Uterus (tissue), 2 donors: ENCODE measurements around the gene GRIK5.

Experiments
- CTCF ChIP-seq, 4 experiments: fragments of 200-600 bp in 2 of 4; fragments of 450-650 bp in 2 of 4; sonication (generic) in 2 of 4; IDR thresholded peaks; one replicate each; pipeline ENCODE4 v1.5.1; 2016 to 2019; ENCODE audit warnings: antibody characterized with exemption in 4 of 4, mild to moderate bottlenecking in 2 of 4, moderate library complexity in 1 of 4
- POLR2A ChIP-seq, 2 donors: fragments of 450-650 bp; IDR thresholded peaks; one replicate each; pipeline ENCODE4 v1.6.1; 2016; ENCODE audit warnings: antibody characterized with exemption in 2 of 2, mild to moderate bottlenecking in 1 of 2, moderate library complexity in 1 of 2

GRCh38 chr19:41994521-41994971 lies 75.5 kb downstream of the GRIK5 start:
- TF ChIP-seq CTCF (IDR thresholded peaks at IDR 0.05) = no peak
- TF ChIP-seq POLR2A (IDR thresholded peaks at IDR 0.05) = no peak
